ENCODE results near the gene GPR158.
"Not testable (repeated sequence)": the region's sequence is repeated elsewhere in the genome, so short reads cannot be mapped to it uniquely, and the experiment has no call there.

Gene GPR158

DNA sequence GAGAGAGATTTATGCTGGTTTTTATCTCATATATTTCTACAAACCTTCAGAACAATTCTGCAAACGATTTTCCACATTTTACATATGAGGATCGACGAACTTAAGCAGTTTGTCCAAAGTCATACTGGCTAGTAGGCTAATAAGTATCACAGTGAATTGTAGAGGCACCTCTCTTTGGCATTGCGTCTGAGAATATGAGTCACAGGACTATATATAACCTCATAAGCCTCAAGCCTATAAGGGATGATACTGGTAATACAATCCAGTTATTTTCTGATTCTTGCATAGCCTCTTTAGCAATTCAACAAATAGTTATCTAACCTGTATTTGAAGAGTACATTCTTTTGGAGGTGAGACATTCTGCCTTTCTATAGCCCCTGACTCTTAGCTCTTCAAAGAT lies 129.8 kb downstream of the GPR158 start:
- DNase-seq (ENCODE audit: low spot score) = no peak

DNA sequence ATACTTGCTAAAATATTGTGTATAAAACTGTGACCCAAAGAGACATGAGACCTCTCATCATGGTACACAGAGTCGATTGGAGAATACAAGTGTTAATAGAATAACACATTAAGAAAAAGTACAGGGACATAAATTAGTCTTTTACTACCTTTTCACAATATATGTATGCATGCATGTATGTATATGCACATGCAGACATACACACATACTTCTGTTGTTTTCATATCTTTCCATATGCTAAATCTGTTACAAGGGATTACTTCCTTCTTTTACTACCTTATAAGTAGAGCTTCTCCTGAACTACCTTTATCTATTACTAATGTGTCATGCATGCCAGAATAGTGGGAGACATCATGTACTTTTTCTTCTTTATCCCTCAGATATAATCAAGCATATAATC lies 131.6 kb downstream of the GPR158 start:
- DNase-seq (ENCODE audit: low spot score) = no peak

DNA sequence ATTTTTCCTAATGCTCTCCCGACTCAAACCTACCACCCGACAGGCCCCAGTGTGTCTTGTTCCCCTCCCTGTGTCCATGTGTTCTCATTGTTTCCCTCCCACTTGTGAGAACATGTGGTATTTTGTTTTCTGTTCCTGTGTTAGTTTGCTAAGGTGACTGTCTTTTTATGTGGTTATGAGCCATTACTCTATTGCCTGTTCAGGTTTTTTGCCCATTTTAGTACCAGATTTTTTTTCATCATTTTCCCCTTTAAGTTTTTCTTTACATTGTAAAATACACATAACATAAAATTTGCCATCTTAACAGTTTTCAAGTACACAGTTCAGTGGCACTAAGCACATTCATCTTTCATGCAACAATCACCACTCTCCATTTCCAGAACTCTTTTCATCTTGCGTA lies 133.5 kb downstream of the GPR158 start:
- no peak for DNase-seq (ENCODE audit: low spot score)

DNA sequence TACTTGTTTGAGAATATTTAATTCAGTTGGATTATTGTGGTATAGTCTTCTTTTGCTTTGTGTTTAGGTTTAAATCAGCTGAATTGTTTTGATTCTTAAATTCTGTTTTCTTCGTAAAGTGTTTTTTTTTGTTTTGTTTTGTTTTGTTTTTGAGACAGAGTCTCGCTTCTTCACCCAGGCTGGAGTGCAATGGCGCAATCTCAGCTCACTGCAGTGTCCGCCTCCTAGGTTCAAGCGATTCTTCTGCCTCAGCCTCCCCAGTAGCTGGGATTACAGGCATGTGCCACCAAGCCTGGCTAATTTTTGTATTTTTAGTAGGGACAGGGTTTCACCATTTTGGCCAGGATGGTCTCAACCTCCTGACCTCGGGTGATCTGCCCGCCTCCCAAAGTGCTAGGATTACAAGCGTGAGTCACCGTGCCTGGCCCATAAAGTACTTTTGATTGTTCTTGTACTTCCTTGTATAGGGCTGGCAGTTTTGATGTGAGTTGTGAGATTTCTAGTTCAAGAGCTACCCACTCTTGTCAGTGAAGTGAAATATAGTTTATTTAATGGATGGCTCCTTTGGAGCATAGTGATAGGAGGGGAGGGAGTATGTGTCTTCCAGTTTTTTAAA lies 142.9 kb downstream of the GPR158 start:
- not testable (repeated sequence) for DNase-seq (ENCODE audit: low spot score)

- no peak for DNase-seq (ENCODE audit: low spot score)
Measured at GRCh38 chr10:25327273-25327672, 152.5 kb downstream of the GPR158 start.

DNA sequence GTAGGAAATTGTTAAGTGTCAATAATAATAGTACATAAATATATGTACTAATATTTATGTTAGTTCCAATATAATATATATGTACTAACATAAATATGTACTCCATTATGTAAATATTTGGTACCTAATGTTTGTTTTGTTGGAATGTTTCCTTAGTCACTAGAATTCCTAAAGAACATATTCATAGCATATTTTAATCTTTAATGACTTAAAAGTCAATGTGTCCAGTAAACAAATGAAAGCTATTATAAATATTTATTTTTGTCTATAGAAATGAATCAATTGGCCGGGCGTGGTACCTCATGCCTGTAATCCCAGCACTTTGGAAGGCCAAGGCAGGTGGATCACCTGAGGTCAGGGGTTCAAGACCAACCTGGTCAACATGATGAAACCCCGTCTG lies 153.6 kb downstream of the GPR158 start:
- no peak for DNase-seq (ENCODE audit: low spot score)

DNA sequence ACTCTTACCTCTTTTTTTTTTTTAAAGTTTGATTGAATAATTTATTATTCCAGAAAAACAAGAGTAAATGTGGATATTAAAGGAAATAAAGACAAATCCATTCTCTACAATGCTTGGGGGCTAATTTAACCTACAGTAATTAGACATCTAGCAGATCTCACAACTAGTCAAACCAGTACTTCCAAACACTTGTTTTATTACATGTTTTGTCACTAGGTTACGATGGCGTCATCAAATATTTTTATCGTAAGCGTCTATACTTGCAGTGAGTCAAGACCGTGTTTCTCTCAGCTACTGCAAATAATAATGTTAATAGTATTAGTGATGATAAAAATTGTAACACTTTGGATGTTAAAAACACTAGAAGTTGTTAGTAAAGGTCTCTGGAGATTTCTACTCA lies 154.8 kb downstream of the GPR158 start:
- DNase-seq (ENCODE audit: low spot score) = not testable (repeated sequence)

DNA sequence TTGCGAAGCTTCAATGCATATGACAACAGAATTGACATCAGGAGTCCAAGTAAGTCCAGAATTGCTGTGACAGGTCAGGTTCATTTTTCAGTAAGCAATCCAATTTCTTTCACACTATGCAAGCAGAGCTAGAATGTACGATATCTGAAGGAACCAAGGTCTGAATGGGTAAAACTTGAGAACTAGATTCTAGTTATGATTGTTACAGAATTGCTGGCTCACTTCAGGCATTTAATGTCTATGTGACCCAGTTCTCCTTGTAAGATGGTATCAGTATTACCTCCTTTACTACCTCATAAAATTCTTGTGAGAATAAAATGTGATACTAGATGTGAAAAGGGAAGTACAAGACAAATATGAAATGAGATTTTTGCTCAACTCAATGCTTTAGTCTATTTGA lies 159.6 kb downstream of the GPR158 start:
- no peak for DNase-seq (ENCODE audit: low spot score)

GRCh38 chr10:25336330-25336729 lies 161.5 kb downstream of the GPR158 start:
- no peak for DNase-seq (ENCODE audit: low spot score)

DNA sequence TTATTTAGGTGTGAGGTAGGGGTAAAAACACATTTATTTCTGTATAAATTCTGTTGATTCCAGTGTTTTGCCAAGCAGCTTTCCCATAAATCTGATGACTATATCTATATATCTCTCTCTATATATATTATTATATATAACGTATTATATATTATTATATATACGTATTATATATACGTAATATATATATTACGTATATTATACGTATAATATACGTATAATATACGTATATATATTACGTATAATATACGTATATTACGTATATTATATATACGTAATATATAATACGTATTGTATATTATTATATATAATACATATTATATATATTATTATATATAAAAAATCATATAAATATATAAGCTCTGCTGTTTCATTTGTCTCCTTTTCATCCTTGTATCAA lies 163.5 kb downstream of the GPR158 start:
- no peak for DNase-seq (ENCODE audit: low spot score)

GRCh38 chr10:25339966-25340365 lies 165.2 kb downstream of the GPR158 start:
- DNase-seq (ENCODE audit: low spot score) = no peak

GRCh38 chr10:25349520-25349919 lies 174.7 kb downstream of the GPR158 start:
- no peak for DNase-seq (ENCODE audit: low spot score)

- no peak for DNase-seq (ENCODE audit: low spot score)
Measured at GRCh38 chr10:25356609-25357008, 181.8 kb downstream of the GPR158 start.

GRCh38 chr10:25357269-25357668 lies 182.5 kb downstream of the GPR158 start:
- no peak for DNase-seq (ENCODE audit: low spot score)

DNA sequence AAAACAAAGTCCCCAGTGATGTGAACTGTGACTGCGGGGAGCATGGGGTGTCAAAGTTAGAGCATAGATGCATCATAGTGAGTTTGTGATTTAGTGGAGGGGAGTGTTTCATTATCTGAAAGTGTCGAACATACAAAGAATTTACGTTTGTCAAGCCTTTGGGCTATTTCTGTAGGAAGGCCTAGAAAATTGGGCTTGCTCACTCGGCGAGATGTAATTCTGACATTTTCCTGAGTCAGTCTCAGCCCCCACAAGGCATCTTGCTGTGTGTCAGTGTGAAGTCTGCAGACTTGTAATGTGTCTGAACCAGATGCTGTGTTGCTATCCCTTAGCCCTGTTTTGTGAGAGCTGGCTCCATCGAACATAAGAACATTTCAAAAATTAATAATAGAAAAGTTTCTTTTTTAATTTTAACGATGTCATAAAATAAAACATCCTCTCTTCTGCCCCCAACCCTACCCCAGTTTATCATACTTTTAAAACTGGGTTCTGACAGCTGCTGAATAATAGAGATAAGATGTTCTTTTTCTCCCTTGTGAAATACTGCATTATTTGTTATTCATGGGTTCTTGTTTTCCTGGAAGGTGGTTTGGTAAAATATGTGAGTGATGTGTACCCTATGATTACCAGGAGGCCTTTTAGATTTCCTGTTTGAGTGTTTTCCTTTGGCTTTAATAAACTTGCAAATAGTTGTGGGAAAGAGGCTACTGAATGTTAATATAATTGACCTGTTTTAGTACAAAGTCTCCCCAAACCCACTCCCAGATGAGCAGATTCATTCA lies 207.4 kb downstream of the GPR158 start:
- no peak for DNase-seq (ENCODE audit: low spot score)

DNA sequence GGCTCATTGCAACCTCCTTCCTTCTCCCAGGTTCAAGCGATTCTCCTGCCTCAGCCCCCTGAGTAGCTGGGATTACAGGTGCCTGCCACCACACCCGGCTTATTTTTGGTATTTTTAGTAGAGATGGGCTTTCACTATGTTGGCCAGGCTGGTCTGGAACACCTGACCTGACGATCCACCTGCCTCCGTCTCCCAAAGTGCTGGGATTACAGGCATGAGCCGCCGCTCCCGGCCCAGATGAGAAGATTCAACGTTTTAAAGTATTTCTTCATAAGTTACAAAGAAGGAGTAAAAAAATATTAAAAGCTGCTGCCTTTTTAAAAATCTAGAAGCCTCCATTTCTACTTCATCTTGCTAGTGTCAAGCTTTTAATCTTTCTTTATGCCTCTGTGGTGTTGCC lies 208.1 kb downstream of the GPR158 start:
- not testable (repeated sequence) for DNase-seq (ENCODE audit: low spot score)

DNA sequence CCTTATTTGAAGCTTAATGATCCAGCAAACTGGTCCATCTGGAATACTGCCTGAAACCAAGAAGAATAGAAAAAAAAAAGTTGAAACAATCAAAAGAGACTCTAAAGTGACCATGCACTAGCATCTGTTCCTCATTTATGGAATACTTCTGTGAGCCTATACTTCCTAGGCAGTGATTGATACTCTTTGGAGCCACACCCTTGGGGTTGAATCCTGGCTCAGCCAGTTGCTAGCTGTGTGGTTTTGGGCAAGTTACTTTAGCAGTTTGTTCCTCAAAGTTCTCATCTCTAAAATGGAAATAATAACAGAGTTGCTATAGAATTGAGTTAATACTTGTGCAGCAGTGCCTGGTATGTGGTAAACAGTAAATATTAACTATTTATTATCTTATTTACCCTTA lies 208.9 kb downstream of the GPR158 start:
- DNase-seq (ENCODE audit: low spot score) = no peak

DNA sequence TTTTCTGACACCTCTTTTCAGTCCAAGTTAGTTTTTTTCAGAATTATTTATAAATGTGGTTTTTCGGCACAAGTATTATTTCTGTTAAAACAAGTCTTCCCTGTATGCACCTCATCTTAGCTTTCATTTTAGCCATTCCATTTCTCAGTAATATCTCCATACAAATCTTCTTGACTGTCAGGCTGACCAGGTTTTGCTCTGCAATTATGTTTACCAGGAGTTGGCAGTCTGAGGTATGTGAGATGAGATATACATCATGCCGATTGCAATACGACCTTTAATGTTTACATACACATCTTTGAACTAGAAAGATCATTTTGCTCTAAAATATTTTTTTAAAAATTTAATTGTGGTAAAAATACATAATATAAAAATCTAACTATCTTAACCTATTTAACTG lies 209.8 kb downstream of the GPR158 start:
- DNase-seq (ENCODE audit: low spot score) = no peak

DNA sequence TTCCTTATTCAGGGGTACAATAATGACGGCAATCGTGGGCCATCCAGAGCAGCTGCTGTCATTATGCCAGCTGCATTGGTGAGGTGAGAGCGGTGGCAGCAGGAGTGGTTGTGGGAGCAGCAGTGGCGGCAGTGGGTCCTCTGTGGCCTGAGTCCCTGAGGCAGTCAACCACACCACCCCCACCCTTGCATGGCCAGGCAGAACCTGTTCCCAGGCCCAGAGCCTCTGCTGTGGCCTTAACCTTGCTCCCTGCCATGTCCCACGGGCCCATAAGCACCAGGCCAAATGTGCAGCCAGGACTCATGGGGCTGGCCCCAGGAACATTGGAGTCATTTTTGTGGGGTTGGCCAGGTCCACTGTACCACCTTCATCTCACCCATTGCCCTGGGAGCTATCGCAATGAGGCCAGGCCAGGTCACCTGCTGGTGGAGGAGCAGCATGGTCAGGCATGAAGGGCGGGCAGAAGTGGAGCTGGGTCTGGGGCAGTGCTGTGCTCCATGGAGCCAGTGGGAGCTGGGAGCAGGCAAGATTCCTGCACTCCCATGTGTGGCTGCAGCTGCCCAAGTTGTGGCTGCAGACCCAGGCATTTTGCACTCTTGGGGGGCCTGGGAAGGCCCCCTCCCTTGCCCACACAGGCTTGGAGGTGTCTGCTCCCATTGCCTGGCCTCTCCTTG lies 213.5 kb downstream of the GPR158 start:
- DNase-seq (ENCODE audit: low spot score) = no peak

GRCh38 chr10:25388862-25389206 lies 214.0 kb downstream of the GPR158 start:
- no peak for DNase-seq (ENCODE audit: low spot score)

- DNase-seq (ENCODE audit: low spot score) = no peak
Measured at GRCh38 chr10:25390733-25391132, 215.9 kb downstream of the GPR158 start.

GRCh38 chr10:25392132-25392531 lies 217.3 kb downstream of the GPR158 start:
- DNase-seq (ENCODE audit: low spot score) = no peak

- peak; percentile 63 for DNase-seq (ENCODE audit: low spot score)
Measured at GRCh38 chr10:25393621-25394020, 218.8 kb downstream of the GPR158 start.
